ENCODE measurements around the gene ATXN1. TPM values are rescaled to one million over a fixed set of nuclear protein-coding genes. Genes with fewer than 3 reads are reported as not detected.

Gene ATXN1
- total and polyA plus RNA-seq, 2 of the 13 experiments (the other 11 are each of a cell fraction or from before 2014, with no cell fraction given) = 20.7 to 39.5 TPM

GRCh38 chr6:16491666-16492313 is 269.5 kb downstream of the ATXN1 start (continued):
- TF ChIP-seq CREM (IDR thresholded peaks at IDR 0.05) (no peak), CREM (CRISPR knock-in tag; IDR thresholded peaks at IDR 0.05) (no peak), GATAD2A (CRISPR knock-in tag; IDR thresholded peaks at IDR 0.05) (peak; percentile 68), MYC (CRISPR knock-in tag; IDR thresholded peaks at IDR 0.05; ENCODE audit: borderline replicate concordance) (no peak), DR1 (CRISPR knock-in tag; IDR thresholded peaks at IDR 0.05) (no peak), ZBTB8A (CRISPR knock-in tag; IDR thresholded peaks at IDR 0.05; ENCODE audit: borderline replicate concordance, low read depth) (no peak), CBX5 (CRISPR knock-in tag; IDR thresholded peaks at IDR 0.05; ENCODE audit: borderline replicate concordance) (no peak), ZNF550 (CRISPR knock-in tag; IDR thresholded peaks at IDR 0.05; ENCODE audit: borderline replicate concordance) (no peak), U2AF1 (optimal IDR thresholded peaks at IDR 0.05; ENCODE audit: low read depth, low read length) (no peak), RBAK (CRISPR knock-in tag; IDR thresholded peaks at IDR 0.05) (no peak), CENPT (CRISPR knock-in tag; IDR thresholded peaks at IDR 0.05; ENCODE audit: low read depth) (no peak), KLF6 (CRISPR knock-in tag; IDR thresholded peaks at IDR 0.05) (no peak), KLF11 (CRISPR knock-in tag; IDR thresholded peaks at IDR 0.05) (no peak), ARID4A (CRISPR knock-in tag; IDR thresholded peaks at IDR 0.05; ENCODE audit: borderline replicate concordance) (no peak), SNAI1 (CRISPR knock-in tag; IDR thresholded peaks at IDR 0.05; ENCODE audit: borderline replicate concordance) (no peak), HDAC1 (CRISPR knock-in tag; IDR thresholded peaks at IDR 0.05) (peak; percentile 29; the same call in 1 of the 2 replicates), DMTF1 (CRISPR knock-in tag; IDR thresholded peaks at IDR 0.05) (no peak), MTA3 (CRISPR knock-in tag; IDR thresholded peaks at IDR 0.05) (no peak), ZNF274 (CRISPR knock-in tag; IDR thresholded peaks at IDR 0.05) (peak; percentile 54; the same call in 1 of the 2 replicates), TEAD3 (CRISPR knock-in tag; optimal IDR thresholded peaks at IDR 0.05; ENCODE audit: borderline replicate concordance) (peak; percentile 5), ZSCAN30 (CRISPR knock-in tag; IDR thresholded peaks at IDR 0.05) (no peak), FOXK2 (IDR thresholded peaks at IDR 0.05) (no peak), ZNF276 (CRISPR knock-in tag; IDR thresholded peaks at IDR 0.05; ENCODE audit: low read depth) (no peak), MXD1 (CRISPR knock-in tag; IDR thresholded peaks at IDR 0.05) (no peak)
